ENCODE results near the gene SMIM27. TPM values are rescaled to one million over a fixed set of nuclear protein-coding genes. Genes with fewer than 3 reads are reported as not detected.

SMIM27 gene
- total RNA-seq, 1 donor from 2014 or later: 12.3 TPM

DNA sequence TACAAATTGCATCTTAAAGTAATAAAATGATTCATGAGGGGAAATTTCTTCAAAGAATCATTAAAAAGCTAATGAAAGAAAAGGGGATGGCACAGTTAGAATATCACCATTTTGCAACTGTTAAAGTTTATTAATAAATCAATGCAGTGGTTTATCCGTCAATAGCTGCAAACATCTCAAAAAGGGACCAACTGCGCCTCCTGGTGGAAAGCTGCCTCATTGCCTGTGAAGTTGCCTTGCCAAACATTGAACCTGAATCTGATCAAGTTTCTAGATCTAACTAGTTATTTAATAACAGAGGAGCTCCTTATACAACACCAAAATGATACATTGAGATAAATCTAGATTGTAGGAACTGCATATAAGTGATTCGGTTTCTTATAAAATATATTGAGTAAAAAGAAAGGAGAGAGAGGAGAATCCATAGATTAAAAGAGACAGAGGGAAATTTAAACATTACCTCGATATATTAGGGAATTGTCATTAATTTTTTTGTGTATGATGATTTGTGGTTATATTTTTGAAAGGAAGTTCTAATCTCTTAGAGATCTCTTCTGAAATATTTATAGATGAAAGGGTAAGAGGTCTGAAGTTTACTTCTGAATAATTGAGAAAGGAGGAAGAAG lies 27.7 kb downstream of the SMIM27 start:
- Histone ChIP-seq H3K36me3 (no peaks in the 10 kb centered on the region), H3K27ac (no peak overlapping the region), H3K4me1 (no peaks in the 10 kb centered on the region), H3K9me3 (no peaks in the 10 kb centered on the region), H3K27me3 (ENCODE audit: low read depth) (peaks cover 2% of the 10 kb centered on the region), H3K4me3 (no peak overlapping the region)
- intact Hi-C loops (cut with DNase I): loop anchor here (2.0 kb wide), 1 partner anchor 201 kb away; no protein-coding TSS in a partner anchor
- DNase-seq (peak; percentile 66), ATAC-seq (peak in 1 of 2 donors; percentile 57)
- TF ChIP-seq, protein P1, sequence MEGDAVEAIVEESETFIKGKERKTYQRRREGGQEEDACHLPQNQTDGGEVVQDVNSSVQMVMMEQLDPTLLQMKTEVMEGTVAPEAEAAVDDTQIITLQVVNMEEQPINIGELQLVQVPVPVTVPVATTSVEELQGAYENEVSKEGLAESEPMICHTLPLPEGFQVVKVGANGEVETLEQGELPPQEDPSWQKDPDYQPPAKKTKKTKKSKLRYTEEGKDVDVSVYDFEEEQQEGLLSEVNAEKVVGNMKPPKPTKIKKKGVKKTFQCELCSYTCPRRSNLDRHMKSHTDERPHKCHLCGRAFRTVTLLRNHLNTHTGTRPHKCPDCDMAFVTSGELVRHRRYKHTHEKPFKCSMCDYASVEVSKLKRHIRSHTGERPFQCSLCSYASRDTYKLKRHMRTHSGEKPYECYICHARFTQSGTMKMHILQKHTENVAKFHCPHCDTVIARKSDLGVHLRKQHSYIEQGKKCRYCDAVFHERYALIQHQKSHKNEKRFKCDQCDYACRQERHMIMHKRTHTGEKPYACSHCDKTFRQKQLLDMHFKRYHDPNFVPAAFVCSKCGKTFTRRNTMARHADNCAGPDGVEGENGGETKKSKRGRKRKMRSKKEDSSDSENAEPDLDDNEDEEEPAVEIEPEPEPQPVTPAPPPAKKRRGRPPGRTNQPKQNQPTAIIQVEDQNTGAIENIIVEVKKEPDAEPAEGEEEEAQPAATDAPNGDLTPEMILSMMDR (IDR thresholded peaks at IDR 0.05): peak; percentile 91

DNA sequence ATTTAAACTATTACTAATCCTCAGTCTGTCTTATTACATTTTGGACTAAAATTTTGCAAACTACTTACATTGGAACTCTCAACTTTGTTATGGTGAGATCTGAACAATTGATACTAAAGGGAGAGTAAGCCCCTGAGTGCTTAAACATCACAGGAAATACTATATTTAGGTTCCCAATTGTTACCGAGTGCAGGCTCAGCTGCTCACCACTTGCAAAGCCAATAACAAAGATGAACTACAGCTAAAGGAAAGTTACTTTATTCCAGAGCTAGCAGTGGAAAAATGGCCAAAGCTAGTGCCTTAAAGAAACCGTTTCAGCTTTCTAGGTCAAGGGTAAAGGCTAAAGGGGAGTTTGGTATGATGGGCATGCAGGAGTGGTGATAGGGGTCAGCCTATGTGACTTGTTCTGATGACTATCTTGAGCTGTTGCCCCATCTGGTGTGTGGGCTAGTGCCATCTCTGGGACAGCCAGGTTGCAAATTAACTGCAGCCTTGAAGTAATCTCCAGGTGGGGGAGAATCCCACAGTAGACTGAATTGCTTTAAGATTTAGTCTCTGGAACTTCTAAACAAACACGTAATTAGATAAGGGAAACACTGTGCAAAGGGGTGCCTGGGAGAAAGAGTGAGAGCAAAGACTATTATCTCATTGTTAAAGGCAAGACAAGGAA lies 28.6 kb downstream of the SMIM27 start:
- Histone ChIP-seq H3K9me3 (no peaks in the 10 kb centered on the region), H3K27me3 (ENCODE audit: low read depth) (peaks cover 5% of the 10 kb centered on the region), H3K4me1 (no peaks in the 10 kb centered on the region), H3K4me3 (no peak overlapping the region), H3K27ac (no peak overlapping the region), H3K36me3 (no peaks in the 10 kb centered on the region)
- intact Hi-C loops (cut with DNase I): no loop called here
- TF ChIP-seq, protein P1 (IDR thresholded peaks at IDR 0.05): no peak
- DNase-seq: no peak
- no peak for ATAC-seq

DNA sequence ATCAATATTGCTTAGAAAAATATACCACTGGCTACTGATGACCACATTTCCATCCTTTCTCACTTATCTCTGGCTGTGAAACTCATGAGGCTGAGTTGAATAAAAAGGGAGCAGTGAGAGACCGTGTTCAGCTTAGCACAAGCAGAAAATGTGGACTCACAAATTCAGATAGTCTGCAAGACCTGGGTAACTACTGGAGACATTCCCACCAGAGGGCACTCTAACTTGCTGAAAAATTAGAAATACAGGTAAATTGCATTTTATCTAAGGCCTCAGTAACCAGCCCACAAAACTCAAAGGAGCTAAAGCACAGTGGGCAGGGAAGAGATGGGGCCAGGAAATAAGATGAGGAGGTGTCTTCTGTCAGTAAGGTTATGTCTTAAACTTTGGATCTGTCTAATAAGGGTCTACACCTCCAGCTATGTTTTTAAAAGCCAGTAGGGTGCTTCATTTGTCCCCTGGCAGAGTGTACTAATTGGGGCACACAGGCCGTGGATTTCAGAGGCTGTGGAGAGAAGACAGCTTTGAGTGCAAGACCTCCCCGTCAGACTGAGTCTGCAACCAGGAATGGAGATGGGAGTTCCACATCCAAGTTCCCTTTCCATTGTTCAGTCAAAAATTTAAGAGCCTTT lies 29.5 kb downstream of the SMIM27 start:
- no peak for DNase-seq
- ATAC-seq: peak in 1 of 2 donors; percentile 46
- no peaks in the 10 kb centered on the region for H3K9me3 ChIP-seq
- TF ChIP-seq, protein P1 (IDR thresholded peaks at IDR 0.05): peak; percentile 39
- H3K36me3 ChIP-seq: no peaks in the 10 kb centered on the region
- H3K27ac ChIP-seq: no peak overlapping the region
- intact Hi-C loops (cut with DNase I): no loop called here
- H3K27me3 ChIP-seq (ENCODE audit: low read depth): peaks cover 5% of the 10 kb centered on the region
- H3K4me1 ChIP-seq: no peaks in the 10 kb centered on the region
- no peak overlapping the region for H3K4me3 ChIP-seq

DNA sequence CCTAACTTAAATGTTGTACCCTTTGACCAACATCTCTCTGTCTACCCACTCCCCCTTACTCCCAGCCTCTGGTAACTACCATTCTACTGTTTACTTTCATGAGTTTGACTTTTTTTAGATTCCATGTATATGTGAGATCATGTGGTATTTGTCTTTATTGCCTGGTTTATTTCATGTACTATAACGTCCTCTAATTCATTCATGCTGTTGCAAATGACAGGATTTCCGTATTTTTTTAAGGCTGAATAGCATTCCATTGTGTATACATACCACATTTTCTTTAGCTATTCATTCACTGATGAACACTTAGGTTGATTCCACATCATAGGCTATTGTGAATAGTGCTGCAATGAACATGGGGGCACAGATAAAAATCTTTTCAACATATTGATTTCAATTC lies 32.7 kb downstream of the SMIM27 start:
- intact Hi-C loops (cut with DNase I): no loop called here
- peaks cover 5% of the 10 kb centered on the region for H3K27me3 ChIP-seq (ENCODE audit: low read depth)
- no peak for ATAC-seq
- no peak for DNase-seq
- no peak overlapping the region for H3K4me3 ChIP-seq
- no peaks in the 10 kb centered on the region for H3K4me1 ChIP-seq
- TF ChIP-seq, protein P1 (IDR thresholded peaks at IDR 0.05): no peak
- H3K9me3 ChIP-seq: no peaks in the 10 kb centered on the region
- no peaks in the 10 kb centered on the region for H3K36me3 ChIP-seq
- H3K27ac ChIP-seq: no peak overlapping the region

DNA sequence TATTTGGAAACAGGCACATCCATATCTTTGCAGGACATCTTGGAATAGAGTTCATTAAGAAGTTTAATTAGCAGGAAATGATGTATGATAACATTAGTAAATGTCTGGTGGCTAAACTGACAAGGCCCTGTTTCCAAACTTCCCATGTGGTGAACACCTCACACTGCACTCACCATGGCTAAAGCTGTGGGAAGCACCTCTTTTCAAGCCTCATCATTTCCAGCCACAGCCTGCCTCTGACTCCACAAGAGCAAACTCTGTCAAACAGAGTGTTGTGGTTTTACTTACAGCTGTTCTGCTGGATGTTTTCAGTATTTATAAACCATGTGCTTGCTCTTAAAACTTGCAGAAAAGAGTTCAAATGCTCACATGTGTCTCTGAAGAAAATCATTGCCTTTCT lies 35.8 kb downstream of the SMIM27 start:
- Histone ChIP-seq H3K9me3 (no peaks in the 10 kb centered on the region), H3K4me1 (no peaks in the 10 kb centered on the region), H3K27me3 (ENCODE audit: low read depth) (peaks cover 5% of the 10 kb centered on the region), H3K27ac (no peak overlapping the region), H3K36me3 (no peaks in the 10 kb centered on the region), H3K4me3 (no peak overlapping the region)
- ATAC-seq (peak in 1 of 2 donors; percentile 41), DNase-seq (no peak)
- intact Hi-C loops (cut with DNase I): no loop called here
- TF ChIP-seq, protein P1 (IDR thresholded peaks at IDR 0.05): no peak
